Activated CD4-positive, CD25-positive, alpha-beta regulatory T cell (primary cell): Measurements from ENCODE around the gene EEPD1.

Source experiments
- DNase-seq, 4 experiments: peaks; one replicate each; lab custom pipeline; 2025; lab: John Stamatoyannopoulos, UW

Gene EEPD1

DNA sequence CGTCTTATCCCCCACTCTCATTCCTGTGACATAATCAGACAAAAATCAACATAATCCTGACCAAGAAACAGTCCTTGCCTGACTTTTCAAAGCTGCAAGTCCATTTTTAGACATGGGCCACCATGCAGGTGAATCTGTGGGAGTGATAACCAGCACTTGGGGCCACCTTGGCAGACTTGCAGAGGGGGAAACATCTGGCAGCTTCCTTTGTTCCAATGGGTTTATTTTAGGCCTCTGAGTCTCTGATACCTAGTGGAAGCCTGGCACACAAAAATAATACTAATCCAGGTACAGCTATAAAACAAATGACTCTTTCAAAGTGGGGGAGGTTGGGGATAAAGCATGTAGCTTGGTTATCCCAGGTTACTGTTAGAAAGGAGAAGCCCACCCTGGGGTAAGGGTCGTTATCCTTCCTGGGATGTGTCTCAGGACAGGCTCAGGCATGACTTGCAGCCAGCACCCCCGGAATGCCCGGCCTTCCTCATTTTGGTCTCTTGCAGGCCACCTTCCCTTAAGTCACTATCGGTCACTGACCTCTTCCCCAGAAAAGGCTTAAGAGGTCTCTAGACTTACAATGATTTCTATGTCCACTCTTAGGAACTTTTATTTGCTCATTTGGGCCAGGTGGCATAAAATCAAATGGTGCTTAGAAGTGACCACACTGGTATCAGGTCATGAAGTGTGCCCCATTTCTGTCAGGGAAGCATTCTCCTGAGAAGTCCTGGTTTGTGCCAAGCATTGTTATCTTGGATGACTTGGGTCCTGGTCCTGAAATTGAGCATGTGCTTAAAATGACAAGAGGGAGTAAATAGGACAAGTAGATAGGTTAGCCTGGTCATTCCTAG, 37.6 kb downstream of the EEPD1 start:
- DNase-seq: no peak

DNA sequence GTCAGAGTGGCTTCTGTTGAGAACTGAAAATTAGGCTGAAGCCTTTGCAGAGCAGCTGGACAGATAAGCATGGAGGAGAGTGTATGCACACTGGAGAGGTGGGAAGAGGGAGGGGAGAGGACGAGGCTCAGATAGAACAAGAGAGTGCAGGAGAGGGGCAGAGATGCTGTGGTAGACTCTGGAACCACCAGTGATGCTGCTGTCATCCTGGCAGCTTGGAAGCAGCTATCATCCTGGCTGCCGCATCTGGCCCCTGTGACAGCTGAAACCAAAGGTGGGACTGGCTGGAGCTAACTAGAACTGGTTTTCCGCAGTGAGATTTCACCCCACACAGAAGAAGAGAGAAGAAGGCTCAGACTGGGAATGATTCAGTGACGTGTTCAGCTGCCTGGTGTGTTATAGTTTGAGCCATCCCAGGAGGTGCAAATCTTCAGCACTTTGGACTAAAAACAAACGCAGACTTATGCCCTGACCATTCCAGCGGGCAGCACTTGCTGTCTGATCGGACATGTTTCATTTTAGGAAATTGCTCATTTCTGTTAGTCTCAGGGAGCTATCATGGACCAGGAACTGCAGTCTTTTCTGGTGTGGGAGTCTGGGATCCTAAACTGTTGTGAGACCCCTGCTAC, 38.4 kb downstream of the EEPD1 start:
- DNase-seq: no peak

DNA sequence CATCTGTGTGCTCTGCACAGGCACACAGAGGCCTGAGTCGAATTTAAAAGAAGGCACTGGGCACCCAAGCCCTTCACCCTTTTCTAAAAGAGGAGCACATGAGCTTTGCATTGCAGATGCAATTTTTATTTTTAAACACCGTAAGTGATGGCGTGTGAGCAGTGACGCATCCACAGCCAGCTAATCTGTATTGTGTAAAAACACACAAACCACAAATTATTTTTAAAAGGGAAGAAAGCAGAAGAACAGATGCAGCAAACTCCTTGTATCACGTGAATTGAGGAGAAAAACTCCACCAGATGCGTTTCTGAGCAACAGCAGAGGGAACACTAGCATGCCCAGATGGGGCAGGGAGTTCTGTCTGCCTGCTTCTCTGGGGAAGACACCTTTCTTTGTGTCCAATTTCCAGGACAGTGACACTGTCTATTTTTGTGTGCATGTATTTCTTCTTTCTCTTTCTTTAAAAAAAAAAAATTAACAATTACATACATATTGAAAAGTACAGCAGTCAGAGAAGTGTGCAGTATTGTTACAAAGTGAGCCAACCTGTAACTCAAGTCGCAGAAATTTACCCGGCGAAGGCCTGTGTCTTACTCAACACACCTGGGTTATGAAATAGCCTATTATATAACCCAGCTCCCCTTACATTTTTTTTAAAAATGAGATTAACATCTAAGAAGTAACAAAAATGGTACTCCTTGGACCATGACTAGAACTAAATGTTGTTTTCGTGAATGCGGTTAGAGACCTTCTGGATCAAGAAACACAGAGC, 39.2 kb downstream of the EEPD1 start:
- DNase-seq: no peak

DNA sequence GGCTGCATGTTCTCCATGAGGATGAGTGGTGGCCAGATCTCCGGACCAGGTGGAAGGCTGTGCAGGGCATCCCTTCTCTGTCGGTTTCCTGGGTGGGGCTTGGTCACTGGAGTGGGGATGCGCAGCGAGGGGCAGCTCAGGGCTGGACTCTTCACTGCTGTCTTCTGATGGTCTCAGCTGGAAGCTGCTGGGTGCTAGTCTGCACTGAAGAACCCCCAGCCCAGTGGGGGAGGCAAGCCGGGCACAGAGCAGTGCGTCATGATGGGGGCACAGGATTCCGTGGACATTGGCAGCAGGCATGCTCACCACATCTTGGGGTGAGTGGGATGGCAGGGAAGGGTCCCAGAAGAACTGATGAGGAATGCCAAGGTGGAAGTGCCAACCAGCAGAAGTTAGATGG, 39.8 kb downstream of the EEPD1 start:
- DNase-seq: no peak

DNA sequence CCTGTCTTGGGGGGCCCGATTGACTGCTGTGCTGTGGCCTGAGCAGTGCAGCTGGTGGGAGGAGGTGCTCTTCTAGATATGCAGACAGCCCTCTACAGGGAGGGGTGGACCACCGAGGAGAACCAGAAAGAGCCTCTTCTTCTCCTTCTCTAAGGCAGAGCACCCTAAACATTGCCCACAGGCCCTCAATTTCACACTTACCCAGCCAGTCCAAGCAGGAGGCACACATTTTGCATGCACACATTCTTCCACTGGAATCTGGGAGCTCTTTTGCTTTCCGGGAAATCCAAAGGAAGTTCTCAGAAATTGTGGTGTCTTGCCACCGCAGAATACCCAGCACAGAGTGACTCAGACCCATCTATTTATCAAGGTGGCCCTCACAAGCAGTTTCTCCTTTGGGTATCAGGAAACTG, 45.8 kb downstream of the EEPD1 start:
- DNase-seq: no peak

DNA sequence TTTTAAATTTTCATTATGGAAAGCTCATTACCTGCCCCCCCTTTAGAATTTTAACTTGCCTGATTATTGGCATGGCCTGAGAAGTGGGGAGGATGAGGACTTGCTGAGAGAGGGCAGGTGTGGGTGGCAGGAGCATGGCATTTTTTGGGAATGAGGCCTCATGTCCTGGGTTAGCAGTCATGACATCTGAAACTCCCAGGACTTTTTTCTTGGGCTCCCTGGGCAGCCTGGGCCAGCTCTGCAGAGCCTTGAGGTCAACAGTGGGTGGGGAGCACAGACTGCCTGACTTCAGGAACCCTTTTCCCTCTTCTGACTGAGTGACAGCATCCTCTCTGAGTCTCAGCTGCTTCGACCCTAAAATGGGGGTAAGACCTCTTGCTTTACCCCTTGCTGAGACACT, 46.3 kb downstream of the EEPD1 start:
- DNase-seq: no peak

DNA sequence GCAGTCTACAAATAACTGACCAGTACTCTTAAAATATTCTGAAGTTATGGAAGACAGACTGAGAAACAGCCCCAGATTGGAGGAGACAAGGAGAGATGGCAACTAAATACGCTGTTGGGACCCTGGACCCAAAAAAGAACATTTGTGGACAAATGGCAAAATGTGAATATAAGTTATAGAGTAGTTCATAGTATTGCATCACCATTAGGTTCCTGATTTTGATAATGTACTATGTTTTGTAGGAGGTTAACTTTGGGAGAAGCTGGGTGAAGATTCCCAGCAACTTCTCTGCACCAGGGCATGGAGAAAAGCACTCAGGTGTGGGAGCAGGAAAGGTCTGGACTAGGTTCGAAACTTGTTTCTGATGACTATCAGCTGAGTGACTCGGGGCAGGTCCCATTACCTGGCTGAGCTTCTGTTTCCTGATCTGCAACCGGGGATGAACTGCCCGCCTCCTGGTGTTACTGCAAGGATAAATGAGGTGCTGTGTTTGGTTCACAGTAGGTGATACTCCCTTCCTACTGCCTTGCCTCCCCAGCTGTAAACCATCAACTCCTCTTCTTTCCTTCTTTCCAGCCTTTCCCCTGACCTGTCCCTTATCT, 48.2 kb downstream of the EEPD1 start:
- DNase-seq: no peak

DNA sequence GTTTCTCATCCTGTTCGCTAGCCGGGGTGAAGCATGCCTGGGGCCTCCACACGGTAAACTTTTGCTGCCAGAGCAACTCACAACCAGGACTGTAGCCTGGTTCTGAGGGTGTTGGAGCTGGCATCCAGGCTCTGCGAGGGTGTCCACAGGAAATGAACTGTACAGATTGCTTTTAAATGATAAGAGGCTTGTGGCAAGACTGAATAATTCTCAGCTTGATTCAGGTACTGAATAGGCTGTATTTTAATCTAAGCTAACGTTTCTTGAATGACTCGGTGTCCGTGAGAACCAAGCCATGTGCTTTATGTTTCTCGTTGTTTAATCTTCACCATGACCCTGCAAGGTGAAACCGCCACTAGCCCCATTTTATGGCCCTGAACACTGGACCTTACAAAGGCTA, 49.3 kb downstream of the EEPD1 start:
- DNase-seq: no peak

DNA sequence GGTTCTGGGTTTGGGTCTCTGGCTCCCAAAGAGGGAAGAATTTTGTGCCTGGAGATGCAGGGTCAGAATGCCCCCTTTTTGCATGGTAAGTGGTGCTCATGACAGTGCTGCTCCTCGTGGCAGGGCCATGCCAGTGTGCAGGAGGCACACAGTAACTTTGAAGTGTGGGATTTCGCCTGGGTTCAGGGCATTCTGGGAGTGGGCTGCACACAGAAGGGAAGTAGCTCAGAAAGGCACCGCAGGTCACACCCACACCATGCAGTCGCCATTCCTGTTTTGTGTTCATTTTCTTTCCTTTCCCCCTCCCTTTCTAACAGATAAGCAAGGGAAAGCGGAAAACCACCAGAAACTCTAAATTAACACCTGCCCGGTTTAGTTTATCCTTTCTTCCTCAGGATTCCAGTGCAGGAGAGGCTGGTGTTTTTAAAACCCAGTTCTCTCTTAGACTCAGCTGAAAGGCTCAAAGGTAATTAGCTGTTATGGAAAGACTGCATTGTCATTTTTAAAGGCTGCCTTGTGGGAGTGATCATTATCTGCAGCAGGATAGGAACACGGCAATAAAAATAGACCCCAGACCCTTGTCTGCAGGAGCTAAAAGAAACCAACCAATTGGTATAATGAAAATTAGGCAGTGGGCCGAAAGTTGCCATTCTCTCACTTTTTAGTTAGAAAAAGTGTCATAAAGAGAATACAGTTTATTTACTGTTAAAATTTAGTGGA, 50.2 kb downstream of the EEPD1 start:
- DNase-seq: no peak

DNA sequence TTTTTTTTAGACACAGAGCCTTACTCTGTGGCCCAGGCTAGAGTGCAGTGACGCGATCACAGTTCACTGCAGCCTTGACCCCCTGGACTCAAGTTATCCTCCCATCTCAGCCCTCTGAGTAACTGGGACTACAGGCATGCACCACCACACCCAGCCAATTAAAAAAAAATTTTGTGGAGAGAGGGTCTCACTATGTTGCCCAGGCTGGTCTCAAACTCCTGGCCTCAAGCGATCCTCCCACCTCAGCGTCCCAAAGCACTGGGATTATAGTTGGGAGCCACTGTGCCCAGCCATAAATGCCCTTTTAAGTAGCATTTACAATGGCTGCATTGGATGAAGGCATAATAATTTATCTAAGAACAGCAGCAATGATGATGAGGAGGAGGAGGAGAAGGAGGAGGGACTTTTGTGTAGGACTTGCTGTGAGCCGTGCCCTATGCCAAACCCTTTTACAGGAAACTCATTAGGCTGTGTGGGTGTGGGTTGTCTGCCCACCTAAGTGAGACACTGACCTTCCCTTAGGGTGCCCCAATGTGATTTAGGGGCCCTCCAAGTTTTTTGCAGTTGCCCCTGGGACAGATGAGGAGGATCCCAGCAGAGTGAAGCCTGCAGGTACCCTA, 51.1 kb downstream of the EEPD1 start:
- DNase-seq: no peak

DNA sequence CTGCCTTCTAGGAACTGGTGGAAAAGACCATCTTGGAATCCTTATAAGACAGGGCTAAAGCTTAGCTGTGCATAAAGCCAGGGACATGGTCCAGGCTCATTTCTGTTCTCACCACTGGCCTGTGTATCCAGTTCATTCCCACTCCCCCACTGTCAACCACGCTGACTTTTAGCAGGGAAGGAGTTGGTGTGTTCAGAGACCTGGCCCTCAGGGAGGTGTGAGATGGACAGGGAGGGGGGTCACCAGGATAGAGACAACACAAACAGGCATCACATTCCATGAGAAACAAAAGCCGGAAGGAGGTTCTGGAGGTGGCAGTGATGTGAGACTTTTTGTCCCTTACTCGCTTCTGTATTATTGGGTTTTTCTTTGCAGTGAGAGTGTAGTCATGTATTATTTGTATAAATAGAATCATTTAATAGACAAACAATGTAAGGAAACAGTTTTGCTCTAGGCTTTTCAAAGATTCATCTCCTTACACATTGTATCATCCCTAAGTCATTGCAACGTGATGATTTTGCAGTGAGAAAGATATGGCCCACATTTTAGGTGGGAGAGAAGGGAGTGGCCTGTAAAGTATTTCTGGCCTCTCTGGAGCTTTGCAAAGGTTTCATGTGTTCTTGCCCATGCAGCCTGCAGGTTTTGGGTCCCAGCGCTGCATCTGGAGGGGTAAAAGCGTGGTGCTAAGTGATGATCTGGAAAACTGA, 52.0 kb downstream of the EEPD1 start:
- no peak for DNase-seq

DNA sequence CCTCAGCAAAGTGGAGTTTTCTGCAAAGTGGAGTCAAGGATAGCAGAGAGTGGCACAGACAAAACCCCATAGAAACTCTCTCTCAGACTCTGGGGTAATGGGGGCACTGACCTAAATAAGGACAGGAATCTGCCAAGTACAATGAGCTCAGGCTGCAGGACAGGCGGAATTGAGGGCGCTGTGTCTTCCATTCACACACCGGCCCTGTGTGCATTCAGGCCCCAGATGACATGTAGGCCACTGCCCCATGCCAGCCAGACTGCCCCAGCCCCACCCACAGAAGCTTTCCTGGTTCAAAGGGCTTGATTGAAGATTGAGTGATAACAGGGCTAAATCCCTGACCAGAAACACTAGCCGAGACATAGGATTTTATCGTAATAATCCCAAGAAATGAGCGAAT, 52.7 kb downstream of the EEPD1 start:
- no peak for DNase-seq

DNA sequence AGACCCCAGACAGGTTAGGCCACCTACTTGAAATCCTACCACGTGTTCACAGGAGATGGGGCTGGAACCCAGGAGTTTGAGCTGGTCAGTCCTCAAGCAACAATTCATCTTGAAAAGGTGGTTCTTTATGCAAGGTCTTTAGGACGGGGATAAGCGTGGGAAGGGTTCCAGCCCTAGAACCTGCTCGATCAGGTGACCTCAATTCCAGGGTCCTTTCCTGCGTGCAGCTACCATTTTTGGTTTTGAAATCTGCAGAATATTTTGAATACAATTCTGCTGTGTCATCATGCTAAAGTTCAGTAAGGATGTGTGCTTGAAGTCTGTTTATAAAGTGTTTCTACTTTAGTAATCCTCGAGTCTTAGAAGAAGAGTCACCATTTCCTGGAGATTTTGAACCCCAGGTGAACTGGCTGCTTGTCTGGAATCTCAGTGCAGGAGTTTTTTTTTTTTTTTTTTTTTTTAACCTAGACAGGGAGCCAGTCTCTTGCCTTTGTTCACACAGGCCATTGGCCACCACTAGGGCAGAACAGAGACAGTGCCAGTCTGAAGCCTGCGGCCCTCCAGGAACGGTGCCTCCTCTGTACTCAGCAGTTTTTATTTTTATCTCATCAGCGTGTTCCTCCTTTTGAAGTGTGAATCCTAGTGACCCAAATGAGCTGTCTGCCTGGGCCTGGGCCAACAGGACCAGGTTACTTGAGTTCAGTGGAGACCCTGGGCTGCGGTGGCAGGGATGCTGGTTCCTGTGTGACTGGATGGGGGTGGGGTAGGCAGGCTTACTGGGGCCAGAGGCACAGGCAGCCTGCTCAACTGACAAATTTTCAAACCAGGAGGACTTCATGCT, 54.6 kb downstream of the EEPD1 start:
- DNase-seq: no peak

DNA sequence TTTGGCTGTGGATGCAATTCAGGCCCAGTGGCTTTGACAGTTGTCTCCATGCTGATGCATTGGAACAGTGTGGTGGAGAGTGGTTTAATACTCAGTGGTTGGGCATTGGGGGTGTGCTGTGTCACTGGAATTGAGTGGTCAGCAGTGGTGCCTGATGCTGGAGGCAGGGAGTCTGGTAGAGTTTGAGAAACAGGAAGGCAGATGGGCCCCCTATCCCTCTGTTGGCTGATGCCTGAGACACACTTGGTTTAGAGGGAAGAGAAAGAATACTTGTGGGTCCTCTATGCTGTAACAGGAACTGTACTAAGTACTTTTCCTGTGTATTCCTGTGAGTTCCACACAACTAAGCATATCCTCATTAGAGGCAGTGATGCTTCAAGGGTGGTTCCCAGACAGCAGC, 55.4 kb downstream of the EEPD1 start:
- no peak for DNase-seq

DNA sequence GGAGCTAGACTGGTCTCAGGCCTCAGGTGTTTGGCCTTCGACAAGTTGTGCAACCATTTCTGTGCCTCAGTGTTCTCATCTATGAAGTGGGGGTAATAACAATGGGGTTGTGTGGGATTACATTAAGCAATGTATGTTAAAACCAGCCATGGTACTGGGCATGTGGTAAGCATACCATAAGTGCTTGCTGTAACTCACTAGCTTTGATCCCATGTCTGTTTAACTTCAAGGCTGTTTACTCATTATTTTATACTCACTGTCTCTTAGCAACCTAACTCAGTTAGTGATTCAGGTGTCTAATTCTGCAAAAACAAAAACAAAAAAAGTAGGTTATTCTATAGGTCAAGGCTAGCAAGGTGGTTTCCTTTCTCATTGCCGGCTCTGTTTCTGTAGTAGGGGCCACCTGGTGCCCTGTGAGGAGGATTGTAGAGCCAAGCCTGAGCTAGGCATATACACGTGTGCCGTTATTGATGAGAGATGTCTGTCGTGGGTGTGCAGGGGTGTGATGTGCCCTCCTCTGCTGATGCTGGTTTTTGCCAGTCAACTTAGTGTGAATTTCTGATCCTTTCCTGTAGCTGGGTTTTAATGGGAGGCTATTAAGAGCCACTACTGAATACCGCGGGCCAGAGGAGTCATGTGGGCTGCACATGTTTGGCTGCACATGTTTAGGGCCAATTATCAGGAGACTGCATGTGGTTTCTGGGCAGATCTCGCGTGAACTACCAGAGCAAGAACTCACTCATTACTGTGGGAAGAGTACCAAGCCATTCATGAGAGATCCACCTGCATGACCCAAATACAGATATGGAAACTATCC, 56.2 kb downstream of the EEPD1 start:
- DNase-seq: no peak

DNA sequence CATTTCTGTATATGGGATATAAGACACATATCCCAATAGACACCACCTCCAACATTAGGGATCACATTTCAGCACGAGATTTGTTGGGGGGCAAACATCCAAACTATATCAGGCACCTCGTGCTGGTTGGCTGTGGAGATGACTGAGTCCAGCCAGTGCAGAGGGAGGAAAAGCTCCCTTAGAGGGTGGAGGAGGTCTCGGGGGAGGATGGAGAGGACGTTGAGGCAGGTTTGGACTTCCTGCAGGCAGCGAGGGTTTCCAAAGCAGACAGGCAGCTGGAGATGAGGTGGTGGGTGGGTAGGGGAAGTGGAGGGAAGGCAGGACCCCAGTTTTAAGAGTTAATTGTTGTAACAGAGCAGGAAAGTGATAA, 56.7 kb downstream of the EEPD1 start:
- no peak for DNase-seq

DNA sequence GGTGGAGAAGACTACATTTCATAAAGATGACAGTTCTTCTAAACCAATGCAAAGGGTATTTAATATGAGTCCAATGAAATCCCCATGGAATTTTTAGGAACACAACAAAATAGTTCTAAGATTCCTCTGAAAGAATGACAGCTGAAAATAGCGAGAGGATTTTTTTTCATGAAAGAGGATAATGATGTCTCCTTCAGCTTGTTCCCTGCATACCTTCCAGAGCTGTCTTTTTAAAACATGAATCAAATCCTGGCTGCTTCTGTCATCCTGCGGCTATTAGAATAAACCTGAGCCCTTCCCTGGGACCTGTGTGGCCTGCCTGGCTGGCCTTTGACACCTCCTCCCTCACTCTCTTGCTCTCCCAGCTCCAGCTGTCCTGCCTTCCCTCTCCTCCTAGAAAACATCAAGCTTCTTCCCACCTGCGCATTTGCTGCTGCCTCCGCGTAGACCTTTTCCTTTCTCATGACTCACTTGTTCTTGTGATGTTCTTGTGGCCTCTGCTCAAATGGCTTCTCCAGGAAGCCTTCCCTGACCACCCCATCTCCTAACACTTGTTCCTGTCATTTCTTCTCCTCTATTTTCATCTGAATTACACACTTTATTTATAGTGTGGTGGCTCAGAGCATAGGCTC, 57.4 kb downstream of the EEPD1 start:
- DNase-seq: no peak

DNA sequence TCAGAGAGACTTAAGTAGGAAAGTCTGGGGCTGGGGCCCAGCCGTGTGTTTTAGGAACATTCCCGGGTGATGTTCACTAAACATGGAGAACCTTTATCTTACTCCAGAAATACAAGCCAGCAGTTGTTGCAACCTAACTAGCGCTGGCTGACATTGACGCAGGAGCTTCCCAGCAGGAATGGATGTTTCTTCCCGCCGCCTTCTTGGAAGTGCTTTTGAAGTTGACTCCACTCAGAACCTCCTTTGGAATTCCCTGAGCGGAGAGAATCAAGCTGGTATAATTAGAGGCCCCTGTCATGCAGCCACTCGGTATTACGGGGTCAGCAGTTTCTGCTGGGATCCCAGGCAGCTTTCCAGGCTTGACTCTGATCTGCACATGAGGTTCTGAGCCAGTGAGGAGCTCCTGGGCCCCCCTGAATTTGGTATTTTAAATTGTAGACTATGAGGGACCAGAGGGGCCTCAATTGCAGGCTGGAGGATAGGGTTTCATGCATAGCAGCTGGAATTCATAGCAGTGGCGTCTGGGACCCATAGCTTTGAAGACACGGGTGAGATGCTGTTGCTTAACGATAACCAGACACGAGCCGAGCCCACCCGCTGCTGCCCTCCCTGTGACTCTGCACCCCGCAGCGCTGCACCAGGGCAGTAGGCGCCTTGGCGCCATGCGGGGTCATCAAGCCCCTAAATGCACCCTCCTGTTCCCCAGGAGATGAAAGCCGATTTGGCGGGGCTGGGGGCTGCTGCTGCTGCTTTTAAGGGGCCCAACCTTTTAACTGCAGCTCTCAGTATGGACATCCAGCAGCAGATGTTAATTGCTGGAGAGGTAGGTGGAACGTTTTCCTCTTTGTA, 61.8 kb downstream of the EEPD1 start:
- DNase-seq: no peak
